GM18868 (cell line): ENCODE data around the gene IFFO2.
"Not testable (repeated sequence)": the region's sequence is repeated elsewhere in the genome, so short reads cannot be mapped to it uniquely, and the experiment has no call there.

Experiments
- ATAC-seq: cut with Tn5 transposase; IDR thresholded peaks from one replicate; pipeline ENCODE4 v1.9.1; 2021; ENCODE audit warnings: mild to moderate bottlenecking, moderate library complexity; ENCODE audit not compliant: unreplicated experiment

IFFO2 gene

GRCh38 chr1:18900303-18900841 is 56.1 kb downstream of the IFFO2 start:
- ATAC-seq: no peak

GRCh38 chr1:18899363-18900049 is 57.0 kb downstream of the IFFO2 start:
- ATAC-seq: no peak

GRCh38 chr1:18898567-18898966 is 57.9 kb downstream of the IFFO2 start:
- ATAC-seq: no peak

- ATAC-seq: no peak
Observed at GRCh38 chr1:18895317-18895716, 61.2 kb downstream of the IFFO2 start.

DNA sequence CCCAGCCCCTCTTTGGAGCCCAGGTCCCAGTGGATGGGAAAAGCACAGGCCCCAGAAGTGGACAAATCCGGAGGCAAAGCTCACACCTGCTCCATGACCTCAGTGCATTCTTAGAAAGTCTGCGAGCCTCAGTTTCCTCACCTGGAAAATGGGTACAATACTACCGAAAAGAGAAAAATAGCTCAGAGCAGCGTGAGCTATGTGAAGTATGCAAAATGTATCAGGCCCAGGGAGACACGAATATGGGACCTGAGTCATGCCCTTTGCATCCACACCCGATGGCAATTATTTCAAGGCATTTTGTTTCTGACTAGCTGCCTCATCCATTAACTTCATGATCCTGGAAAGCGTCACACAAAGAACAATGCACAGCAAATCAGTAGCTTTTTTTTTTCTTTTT is 63.4 kb downstream of the IFFO2 start:
- no peak for ATAC-seq

DNA sequence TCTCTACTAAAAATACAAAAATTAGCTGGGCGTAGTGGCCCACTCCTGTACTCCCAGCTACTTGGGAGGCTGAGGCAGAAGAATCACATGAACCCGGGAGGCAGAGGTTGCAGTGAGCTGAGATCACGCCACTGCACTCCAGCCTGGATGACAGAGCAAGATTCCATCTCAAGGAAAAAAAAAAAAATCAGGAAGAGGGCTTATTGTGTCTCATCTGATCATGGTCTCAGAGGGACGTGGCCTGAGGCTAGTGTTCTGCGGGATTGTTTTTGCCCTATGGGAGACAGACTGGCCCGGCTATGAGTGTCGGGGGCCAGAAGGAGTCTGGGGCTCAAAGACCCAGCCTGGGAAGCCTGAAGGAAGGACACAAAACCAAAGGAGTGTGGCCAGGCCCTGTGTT is 64.6 kb downstream of the IFFO2 start:
- ATAC-seq: not testable (repeated sequence)

DNA sequence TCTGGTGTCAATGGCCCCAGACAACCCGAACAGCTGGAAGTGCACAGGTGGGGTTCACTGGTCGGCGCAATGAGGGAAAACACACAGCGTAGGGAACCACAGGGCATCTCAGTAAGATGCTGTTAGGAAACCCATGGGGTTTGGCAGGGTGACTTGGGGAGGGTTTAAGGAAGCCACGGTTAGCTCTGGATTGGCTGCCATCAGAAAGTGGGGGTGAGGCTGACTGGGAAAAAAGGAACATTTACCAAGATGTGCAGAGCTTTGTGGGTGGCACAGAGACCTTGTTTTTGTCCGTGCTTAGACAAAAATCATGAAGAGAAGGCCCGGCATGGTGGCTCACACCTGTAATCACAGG is 65.1 kb downstream of the IFFO2 start:
- ATAC-seq: no peak

GRCh38 chr1:18890706-18891425 is 65.6 kb downstream of the IFFO2 start:
- no peak for ATAC-seq

DNA sequence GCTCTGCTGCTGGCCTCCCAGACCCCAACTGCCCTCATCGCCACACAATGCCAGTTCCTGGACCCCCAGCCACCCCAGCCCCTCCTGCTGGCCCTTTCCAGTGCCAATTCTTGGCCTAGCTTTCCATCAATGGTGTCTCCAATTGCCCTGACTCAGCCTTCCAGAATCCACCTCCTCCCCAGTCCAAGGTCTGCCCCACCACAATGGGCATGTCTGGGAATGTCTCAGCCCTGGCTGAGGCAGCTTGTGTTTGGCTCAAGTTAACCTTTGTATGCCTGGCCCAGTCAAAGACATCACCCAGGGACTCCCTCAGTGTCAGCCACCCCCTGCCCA is 70.5 kb downstream of the IFFO2 start:
- no peak for ATAC-seq

GRCh38 chr1:18885311-18886002 is 71.0 kb downstream of the IFFO2 start:
- ATAC-seq: no peak

DNA sequence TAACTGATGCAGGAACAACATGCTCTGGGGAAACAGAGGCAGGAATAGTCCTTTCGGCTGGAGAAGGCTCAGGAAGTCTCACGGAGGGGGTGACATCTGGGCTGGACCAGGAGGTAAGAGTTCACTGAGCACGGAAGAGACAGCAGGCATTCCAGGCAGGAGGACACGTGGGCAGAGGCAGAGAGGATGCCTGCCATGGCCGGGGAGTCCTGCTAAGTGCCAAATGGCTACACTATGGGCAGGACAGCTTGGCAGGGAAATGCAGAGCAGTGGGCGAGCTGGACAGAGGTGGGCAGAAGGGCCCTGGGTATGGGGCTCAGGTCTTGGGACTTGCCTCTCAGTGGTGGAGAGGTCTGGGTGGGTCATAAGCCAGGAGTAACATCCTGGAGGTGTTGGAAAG is 71.7 kb downstream of the IFFO2 start:
- no peak for ATAC-seq

GRCh38 chr1:18884419-18884717 is 72.1 kb downstream of the IFFO2 start:
- no peak for ATAC-seq

DNA sequence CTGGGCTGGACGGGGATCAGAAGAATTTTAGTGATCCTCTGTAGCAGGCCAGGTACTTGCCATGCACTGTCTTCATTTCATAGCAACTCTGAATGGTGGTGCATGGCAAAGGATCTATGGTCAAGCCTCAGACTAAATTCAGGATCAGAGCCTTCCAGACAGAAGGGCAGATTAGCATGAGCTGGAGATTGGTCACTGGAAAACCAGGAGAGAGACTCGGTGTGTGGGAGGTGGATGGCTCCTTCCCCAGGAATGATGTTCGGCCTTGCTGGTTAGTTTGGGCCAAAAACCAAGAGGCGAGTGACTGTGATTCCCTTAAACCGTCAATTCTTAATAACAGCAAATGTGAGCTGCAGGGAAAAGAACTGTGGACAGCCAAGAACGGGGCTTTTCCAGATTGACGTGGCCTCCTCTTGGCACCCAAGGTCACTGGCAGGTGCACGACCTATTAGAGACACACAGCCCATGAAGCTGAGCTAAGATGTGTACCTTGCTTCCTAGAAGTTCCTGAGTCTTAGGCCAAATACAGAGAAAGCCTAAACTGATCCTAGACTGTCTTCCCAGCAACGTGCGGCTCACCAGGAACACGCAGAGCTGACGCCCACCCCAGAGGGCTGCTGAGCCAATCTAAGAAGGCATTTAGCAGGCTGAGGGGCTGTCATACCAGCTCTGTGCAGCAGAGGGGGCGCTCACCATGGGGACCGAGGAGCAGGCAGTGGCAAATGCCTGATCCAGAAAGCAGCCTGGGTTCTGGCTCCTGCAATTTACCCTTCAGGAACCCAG is 72.6 kb downstream of the IFFO2 start:
- no peak for ATAC-seq

- no peak for ATAC-seq
Observed at GRCh38 chr1:18883079-18883478, 73.4 kb downstream of the IFFO2 start.

DNA sequence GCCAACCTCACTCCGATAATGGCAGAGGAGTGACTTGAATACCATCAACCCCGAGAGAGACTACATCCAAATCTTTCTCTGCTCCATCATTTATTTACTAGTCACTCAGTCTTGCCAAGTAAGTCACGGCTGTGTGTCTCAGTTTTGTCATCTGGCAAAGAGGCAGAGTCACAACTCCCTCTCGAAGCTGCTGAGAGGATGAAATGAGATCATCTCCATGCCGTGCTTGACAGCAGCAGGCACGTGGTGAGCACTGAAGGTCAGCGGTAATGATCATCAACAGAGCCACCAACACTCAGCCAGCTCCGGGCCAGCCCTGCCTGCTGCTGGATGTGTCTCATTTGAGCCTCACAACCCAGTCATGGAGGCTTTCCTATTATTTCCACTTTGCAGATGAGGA is 74.0 kb downstream of the IFFO2 start:
- no peak for ATAC-seq

DNA sequence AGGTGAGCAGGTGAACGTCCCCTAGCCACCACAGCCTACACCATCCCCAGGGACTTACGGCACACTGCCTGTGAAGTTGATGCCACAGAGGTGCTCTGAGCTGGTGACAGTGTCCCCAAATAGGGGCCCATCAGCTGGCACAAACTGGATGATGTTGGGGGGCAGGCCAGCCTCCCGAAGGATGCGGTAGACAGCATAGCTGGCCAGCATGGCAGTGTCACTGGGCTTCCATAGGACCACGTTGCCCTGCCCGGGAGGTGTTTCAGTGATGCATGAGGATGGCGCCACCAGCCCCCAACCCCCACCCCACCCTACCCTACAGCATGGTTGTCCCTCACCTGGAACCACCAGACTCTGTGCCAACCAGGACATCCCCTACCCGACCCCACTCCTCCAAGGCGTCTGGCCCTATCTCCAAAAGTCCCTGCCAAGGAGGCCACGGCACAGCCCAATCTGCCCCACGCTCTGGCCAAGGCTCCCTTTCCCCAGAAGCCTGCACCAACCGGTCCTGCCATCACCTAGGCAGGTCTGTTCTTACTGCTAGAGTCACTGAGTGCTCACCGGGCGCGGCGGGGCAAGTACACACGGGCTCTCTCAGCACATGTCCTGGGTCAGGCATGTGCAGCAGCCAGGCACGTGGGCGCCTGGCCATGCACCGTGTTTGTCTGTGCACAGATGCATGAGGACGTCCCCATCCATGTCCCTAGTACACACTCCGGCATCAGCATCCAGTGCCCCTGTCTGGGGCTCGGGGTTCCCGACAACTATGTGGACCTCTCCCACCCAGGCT is 74.6 kb downstream of the IFFO2 start:
- no peak for ATAC-seq

GRCh38 chr1:18881164-18881563 is 75.3 kb downstream of the IFFO2 start:
- no peak for ATAC-seq

DNA sequence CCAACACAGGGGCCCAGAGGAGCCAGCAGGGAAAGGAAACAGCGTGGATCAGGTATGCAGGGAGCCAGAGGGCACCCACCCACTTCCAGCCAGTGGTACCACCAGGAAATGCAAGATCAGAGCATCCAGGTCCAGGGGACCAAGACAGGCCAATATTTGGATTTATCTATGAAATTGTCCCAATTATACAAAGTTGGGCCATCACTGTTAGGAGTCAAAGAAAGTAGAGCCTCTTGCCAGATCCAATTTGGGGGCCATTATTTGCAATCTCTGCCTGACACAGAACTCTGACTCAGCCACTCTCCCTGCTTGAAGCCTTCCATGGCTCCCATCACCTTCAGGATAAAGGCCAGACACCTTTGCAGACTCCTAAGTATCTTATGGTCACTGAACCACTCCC is 75.9 kb downstream of the IFFO2 start:
- ATAC-seq: no peak

- ATAC-seq: no peak
Observed at GRCh38 chr1:18879791-18880309, 76.6 kb downstream of the IFFO2 start.

DNA sequence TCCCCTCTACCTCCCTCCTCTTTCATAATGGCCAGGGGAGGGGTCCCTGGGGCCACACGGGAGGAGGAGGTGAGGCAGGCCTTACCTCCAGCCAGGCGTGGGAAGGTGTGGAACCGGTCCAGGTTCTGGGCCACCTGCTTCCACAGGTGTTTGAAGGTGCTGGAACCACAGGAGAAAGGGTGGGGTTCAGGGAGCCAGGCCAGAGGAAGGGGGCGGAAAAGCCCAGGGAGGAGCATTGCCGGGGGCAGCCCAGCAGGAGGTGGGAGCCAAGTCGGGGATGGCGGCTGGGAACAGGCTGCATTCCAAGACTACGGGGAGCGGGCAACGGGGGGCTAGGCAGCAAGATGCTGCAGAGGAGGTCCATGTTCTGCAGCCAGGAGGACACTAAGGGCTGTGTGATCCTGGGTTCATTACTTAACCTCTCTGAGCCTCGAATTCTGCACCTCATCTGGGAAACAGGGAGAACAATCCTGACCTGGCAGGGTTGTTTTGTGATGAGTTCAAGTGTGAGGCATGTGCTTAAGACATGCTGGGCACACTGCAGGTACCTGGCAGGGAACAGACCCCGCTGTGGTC is 77.2 kb downstream of the IFFO2 start:
- no peak for ATAC-seq
